ENCODE measurements around the gene KCNK4. TPM values are rescaled to one million over a fixed set of nuclear protein-coding genes. Genes with fewer than 3 reads are reported as not detected.
A peak's percentile ranks its signal among the peaks of the same experiment; 100 is the strongest.

Gene KCNK4
- total RNA-seq, 1 donor: not detected

DNA sequence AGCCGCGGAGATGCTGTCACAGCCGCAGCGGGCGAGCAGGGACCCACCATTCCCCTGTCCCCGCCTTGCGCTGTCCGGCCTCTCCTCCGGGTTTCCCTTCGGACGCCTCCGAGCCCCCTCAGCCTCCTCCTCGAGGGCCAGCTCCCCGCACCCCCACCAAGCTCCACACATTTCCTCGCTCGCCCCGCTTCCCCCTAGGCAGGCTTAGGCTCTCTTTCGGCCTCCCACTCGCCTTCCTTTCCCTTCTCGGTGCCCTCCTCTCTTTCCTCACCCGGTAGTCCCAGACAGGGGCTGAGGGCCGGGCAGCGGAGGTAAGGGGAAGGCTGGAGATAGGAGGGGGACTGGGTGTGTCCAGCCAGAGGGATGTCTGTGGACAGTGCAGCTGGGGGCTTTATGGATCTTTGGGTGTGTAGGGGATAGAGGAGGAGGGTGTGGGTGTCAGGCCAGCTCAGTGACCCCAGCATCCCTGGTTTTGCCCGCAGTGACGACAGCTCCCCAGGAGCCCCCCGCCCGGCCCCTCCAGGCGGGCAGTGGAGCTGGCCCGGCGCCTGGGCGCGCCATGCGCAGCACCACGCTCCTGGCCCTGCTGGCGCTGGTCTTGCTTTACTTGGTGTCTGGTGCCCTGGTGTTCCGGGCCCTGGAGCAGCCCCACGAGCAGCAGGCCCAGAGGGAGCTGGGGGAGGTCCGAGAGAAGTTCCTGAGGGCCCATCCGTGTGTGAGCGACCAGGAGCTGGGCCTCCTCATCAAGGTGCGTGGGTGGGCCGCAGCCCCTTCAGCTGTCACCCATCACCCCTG, 1.6 kb downstream of the KCNK4 start:
- peak overlapping the region; percentile 23 for H3K4me3 ChIP-seq (ENCODE audit: low read depth, low read length)
- no peak for DNase-seq (ENCODE audit: low read depth)
- TF ChIP-seq, protein P1, sequence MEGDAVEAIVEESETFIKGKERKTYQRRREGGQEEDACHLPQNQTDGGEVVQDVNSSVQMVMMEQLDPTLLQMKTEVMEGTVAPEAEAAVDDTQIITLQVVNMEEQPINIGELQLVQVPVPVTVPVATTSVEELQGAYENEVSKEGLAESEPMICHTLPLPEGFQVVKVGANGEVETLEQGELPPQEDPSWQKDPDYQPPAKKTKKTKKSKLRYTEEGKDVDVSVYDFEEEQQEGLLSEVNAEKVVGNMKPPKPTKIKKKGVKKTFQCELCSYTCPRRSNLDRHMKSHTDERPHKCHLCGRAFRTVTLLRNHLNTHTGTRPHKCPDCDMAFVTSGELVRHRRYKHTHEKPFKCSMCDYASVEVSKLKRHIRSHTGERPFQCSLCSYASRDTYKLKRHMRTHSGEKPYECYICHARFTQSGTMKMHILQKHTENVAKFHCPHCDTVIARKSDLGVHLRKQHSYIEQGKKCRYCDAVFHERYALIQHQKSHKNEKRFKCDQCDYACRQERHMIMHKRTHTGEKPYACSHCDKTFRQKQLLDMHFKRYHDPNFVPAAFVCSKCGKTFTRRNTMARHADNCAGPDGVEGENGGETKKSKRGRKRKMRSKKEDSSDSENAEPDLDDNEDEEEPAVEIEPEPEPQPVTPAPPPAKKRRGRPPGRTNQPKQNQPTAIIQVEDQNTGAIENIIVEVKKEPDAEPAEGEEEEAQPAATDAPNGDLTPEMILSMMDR (IDR thresholded peaks at IDR 0.05; ENCODE audit: insufficient read depth, low read depth, low read length): no peak

DNA sequence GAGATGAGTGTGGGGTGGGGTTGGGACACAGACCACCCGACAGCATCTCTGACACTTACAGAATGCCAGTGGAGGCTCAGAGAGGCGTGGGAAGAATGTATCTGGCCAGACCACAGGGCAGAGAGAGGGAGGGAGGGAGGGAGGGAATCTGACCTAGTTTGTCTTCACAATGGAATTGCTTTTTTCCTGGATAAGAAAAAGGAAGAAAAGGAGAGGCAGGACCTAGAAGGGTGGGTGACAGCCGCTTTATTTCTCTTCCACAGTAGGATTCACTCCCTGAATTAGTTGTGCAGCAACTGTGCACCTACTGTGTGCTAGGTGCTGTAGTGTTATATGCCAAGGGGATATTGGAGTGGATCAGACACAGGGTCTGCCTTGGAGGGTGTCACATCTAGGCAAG, 3.7 kb downstream of the KCNK4 start:
- TF ChIP-seq, protein P1 (IDR thresholded peaks at IDR 0.05; ENCODE audit: insufficient read depth, low read depth, low read length): no peak
- H3K4me3 ChIP-seq (ENCODE audit: low read depth, low read length): no peak overlapping the region
- no peak for DNase-seq (ENCODE audit: low read depth)

DNA sequence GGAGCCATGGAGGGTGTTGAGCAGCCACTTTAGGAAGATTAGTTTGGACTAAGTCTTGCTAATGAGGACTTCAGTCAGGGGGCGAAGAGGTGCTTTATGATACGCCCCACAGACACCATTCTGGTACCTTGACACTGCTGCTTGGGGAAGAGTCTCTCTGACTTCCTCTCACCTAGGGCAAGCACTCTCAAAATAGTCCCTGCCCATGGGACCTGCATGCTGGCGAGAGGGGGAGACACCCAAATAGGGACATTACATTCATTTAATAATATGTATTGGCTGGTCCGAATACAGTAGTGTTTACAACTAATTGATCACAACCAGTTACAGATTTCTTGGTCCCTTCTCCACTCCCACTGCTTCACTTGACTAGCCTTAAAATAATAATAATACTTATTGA, 4.7 kb downstream of the KCNK4 start:
- TF ChIP-seq, protein P1 (IDR thresholded peaks at IDR 0.05; ENCODE audit: insufficient read depth, low read depth, low read length): no peak
- DNase-seq (ENCODE audit: low read depth): no peak
- no peak overlapping the region for H3K4me3 ChIP-seq (ENCODE audit: low read depth, low read length)

DNA sequence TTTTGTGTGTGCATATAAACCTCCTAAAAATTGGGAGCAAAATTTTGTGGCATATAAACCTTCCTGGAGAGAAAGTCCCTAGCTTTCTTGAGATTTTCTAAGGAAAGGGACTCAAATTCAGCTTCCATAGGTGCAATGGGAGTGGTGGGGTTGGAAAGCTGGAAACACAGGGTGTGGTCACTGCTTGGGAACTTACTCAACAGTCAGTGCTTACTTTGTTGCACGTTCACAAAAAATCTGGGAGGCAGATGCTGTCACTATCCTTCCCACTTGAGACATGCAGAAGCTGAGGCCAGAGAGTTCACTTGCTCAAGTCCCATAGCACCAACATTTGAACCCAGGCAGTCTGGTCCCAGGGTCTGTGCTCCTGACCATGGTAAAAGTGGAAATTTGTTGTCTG, 5.1 kb downstream of the KCNK4 start:
- TF ChIP-seq, protein P1 (IDR thresholded peaks at IDR 0.05; ENCODE audit: insufficient read depth, low read depth, low read length): no peak
- H3K4me3 ChIP-seq (ENCODE audit: low read depth, low read length): no peak overlapping the region
- DNase-seq (ENCODE audit: low read depth): no peak

DNA sequence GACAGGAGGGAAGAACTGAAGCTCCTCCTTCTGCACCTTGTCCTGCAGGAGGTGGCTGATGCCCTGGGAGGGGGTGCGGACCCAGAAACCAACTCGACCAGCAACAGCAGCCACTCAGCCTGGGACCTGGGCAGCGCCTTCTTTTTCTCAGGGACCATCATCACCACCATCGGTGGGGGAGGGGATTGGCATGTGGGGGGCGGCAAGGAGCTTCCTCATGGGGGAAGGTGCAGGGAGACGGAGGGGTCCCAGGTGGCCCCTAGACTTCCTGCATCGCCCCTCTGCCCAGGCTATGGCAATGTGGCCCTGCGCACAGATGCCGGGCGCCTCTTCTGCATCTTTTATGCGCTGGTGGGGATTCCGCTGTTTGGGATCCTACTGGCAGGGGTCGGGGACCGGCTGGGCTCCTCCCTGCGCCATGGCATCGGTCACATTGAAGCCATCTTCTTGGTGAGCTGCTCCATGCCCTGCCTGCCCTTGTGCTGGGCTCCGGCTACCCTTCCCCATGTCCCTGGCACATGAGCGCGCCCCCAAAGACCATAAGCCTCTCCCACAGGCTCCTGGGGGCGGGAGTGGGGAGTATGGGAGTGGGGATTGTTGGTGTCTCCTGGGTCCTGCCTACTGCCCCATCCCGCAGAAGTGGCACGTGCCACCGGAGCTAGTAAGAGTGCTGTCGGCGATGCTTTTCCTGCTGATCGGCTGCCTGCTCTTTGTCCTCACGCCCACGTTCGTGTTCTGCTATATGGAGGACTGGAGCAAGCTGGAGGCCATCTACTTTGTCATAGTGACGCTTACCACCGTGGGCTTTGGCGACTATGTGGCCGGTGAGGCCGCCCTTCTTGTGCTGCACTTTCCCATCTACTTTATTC, 6.0 kb downstream of the KCNK4 start:
- no peak for DNase-seq (ENCODE audit: low read depth)
- no peak overlapping the region for H3K4me3 ChIP-seq (ENCODE audit: low read depth, low read length)
- TF ChIP-seq, protein P1 (IDR thresholded peaks at IDR 0.05; ENCODE audit: insufficient read depth, low read depth, low read length): no peak

DNA sequence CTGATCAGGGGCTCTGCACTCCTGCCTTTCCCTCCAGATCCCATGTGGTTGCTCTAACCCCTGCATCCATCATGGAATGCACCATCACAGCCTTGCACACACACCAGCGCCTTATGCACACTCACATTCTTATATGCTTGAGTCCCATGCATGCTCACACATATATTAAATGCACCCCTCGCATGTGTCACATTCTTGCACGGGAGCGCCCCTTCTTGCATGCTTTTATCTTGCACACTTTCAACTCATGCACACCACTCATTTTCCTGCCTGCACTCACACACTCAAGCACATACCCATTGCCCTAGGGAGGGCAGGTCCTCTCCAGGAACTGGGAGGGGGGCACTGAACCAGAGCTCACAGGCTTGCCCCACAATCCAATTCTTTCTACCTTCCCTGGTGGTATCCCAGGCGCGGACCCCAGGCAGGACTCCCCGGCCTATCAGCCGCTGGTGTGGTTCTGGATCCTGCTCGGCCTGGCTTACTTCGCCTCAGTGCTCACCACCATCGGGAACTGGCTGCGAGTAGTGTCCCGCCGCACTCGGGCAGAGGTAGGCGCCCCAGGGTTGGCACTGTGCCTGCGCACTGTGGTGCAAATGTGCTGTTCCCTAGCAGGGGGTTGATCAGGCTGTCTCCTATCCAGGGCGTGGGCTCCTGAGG, 6.7 kb downstream of the KCNK4 start:
- no peak overlapping the region for H3K4me3 ChIP-seq (ENCODE audit: low read depth, low read length)
- DNase-seq (ENCODE audit: low read depth): no peak
- TF ChIP-seq, protein P1 (IDR thresholded peaks at IDR 0.05; ENCODE audit: insufficient read depth, low read depth, low read length): no peak

Measured in fibroblast of villous mesenchyme (primary cell).